Frontal cortex (tissue), 4 donors: ENCODE data around the gene GPR132. TPM values are rescaled to one million over a fixed set of nuclear protein-coding genes. Genes with fewer than 3 reads are reported as not detected.
"Not testable (repeated sequence)": the region's sequence is repeated elsewhere in the genome, so short reads cannot be mapped to it uniquely, and the experiment has no call there.

ENCODE experiments used
- DNase-seq, 2 donors: peaks; one replicate each; pipeline ENCODE4 v3.0.0; 2012; ENCODE audit warnings: low spot score in 2 of 2
- FAIRE-seq: peaks from 2 replicates; lab custom pipeline; 2012; peaks lifted over from hg19 to GRCh38; lab: Jason Lieb, UNC
- total RNA-seq: library from RNA; depleted of rRNA; stranded (reverse); fragments of >200 nt; gene quantifications from one replicate; pipeline ENCODE4 v1.2.3, GENCODE V29; 2014
- donor health status: control.
- donor health status: control.
- donor health status: control.

Gene GPR132, protein sequence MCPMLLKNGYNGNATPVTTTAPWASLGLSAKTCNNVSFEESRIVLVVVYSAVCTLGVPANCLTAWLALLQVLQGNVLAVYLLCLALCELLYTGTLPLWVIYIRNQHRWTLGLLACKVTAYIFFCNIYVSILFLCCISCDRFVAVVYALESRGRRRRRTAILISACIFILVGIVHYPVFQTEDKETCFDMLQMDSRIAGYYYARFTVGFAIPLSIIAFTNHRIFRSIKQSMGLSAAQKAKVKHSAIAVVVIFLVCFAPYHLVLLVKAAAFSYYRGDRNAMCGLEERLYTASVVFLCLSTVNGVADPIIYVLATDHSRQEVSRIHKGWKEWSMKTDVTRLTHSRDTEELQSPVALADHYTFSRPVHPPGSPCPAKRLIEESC
- total RNA-seq: 1.2 TPM

DNA sequence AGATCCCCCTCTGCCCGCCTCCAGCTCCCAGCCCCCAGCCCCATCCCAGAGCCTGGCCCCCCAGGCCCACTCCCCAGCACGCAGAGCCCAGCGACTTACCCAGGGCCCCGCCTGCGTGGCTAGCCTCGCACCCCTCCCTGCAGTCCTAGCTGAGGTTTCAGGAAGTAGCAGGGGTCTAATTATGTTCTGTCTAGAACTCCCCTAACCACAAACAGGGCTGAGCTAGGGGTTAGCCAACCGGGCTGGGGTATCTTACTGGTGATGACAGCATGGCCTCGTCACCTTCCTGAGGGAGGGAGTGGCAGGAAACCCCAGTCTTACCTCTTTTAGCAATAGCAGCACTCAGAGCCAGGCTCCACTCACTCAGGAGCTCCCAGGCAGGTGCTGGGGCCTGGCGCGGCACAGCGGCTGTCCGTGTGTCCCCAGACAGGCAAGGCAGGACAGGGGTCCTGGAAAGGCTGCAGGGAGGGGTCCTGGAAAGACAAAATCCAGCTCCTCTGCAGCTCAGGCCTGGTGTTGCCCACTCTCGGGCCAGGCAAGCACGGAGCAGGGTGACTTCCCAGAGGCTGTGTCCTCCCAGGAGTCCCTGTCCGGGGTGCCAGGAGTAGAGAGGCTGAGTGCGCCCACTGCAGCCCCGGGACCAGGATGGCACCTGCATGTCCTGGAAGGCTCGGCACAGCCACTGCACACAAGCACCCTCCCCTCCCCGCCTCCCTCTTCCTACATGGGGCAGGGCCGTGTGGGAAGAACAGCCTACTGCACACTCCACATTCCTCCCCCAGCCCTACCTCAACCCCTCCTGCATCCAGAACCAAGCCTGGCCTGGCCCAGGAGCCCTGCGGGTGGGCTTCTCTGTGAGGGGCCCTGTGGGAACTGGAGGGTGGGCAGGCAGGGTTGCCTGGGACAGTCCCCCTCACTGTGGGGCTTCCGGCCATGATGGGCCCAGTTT is at the start of gene GPR132:
Gene GPR132 (minus strand): TSS at position 151 of the 949 bp plus-strand sequence. CDS start 10,010 bp downstream, outside the sequence.
- DNase-seq (no peak), FAIRE-seq (no peak)

DNA sequence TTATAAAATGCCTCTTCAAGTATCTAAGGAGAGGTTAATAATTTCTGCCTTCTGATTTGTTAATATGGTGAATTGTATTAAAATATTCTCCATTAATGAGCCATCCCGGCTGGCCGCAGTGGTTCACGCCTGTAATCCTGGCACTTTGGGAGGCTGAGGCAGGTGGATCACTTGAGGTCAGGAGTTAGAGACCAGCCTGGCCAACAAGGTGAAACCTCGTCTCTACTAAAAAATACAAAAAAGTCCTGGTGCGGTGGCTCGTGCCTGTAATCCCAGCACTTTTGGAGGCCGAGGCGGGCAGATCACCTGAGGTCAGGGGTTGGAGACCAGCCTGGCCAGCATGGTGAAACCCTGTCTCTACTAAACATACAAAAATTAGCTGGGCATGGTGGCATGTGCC is 44.0 kb upstream of the GPR132 start:
- DNase-seq, FAIRE-seq: not testable (repeated sequence)

DNA sequence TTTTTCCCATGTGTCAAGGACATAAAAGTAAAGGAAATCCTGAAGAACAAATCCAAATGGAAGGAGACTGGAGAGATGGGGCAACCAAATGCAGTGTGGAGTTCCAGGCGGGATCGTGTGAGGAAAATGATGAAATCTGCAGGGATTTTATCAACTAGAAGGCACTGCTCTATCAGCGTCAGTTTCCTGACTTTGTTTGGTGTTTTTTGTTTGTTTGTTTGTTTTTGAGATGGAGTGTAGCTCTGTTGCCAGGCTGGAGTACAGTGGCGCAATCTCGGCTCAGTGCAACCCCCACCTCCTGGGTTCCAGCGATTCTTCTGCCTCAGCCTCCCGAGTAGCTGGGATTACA is 43.3 kb upstream of the GPR132 start:
- FAIRE-seq (no peak), DNase-seq (no peak)

DNA sequence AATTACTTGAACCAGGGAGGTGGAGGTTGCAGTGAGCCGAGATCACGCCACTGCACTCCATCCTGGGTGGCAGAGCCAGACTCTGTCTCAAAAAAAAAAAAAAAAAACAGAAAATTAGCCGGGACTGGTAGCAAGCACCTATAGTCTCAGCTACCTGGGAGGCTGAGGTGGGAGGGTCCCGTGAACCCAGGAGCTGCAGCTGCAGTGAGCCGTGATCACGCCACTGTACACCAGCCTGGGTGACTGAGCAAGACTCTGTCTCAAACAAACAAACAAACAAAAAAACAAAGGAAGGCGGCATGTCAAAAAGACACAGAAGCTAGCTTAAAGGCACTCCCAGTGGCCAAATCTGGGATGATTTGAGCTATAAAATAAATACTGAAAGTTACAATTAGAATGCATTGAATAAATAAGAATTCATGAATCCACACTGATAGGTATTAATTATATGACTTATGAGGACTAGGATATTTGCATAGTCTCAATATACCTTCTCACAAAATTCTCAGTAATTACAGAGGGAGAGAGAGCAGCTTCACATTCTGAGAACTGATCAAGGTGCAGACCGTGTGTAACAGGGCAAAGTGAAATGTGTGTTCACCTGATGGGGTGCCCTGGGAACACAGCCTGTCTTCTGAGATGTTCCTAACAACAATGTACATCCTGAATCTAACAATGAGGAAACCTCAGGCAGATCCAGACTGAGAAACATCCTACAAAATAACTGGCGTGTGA is 42.7 kb upstream of the GPR132 start:
- no peak for FAIRE-seq
- DNase-seq: no peak

DNA sequence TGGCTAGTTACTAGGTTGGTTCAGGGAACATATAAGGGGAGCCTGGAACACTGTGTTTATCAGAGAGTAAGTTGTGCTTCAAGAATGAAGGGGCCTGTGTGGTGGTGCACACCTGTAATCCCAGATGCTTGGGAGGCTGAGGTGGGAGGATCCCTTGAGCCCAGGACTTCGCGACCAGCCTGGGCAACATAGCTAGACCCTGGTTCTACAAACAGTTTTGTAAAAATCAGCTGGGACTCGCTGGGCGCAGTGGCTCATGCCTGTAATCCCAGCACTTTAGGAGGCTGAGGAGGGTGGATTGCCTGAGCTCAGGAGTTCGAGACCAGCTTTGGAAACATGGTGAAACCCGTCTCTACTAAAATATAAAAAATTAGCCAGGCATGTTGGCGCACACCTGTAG is 42.1 kb upstream of the GPR132 start:
- no peak for FAIRE-seq

DNA sequence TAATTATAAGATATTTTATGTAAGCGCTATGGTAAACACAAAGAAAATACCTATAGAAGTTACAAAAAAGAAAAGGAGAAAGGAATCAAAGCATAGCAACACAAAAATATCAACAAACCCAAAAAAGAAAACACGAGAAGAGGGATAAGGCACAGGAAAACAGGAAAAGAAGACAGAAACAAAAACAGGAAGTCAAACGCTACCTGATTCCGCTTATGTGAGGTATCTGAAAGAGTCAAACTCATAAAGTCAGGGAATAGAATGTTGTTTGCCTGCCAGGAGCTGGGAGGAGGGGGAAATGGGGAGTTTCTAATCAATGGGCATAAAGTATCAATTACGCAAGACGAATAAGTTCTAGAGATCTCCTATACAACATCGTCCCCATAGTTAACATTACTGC is 39.9 kb upstream of the GPR132 start:
- FAIRE-seq (no peak), DNase-seq (no peak)

More for the DNA sequence above, 42.1 kb upstream of the GPR132 start:
- no peak for DNase-seq

DNA sequence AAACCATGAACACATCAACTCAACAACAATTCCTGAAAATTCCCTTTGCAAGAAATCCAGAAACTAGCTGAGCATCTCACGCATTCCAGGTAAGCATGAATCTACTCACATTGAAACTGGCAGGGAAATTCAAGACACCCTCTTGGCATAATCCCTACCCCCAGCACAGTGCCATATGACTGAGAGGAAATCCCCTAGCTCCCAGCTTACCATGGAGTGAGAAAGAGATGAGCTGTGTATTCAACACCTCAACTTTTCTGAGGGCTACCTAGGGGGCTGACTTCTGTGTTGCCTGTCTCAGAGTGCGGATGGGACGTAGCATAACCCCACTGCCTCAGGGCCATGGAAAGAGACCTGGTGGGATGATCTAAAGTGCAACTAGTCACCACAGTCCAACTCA is 37.7 kb upstream of the GPR132 start:
- FAIRE-seq (no peak), DNase-seq (no peak)

DNA sequence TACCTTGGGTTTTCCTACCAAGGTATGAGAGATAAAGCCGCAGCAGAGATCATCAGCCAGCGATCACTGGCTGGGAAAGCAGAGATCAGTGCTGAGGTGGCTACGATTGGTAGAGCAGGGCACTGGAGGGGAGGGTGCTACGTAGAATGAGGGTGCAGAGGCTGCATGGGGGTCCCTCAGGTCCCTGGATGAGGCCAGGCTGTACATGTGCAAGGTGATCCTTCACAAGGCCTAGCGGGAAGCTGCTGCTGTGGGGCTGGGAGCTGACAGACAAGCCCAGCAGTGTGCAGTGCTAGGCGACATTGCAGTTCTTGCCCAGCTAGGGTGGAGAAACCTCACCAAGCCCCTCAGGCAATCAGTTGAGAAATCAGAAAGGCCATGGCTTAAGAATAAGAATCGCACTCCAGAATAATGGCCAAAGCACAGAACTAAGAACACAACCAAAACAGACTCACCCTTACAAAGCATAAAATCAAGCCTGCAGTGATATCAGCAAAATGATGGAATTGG is 37.2 kb upstream of the GPR132 start:
- FAIRE-seq: no peak
- DNase-seq: no peak

DNA sequence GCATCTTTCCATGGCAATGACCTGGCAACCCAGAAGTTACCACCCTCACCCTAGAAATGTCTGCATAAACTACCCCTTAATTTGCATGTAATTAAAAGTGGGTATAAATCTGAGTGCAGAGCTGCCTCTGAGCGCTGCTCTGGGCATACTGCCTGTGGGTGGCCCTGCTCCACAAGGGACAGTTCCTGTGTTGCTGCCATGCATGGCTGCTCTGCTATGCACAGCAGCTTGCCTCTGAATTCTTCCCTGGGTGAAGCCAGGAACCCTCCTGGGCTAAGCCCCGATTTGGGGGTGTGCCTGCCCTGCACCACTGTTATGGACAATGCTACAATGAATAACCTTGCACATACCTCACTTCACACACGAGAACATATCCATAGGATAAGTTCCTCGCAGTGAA is 35.7 kb upstream of the GPR132 start:
- FAIRE-seq (no peak), DNase-seq (no peak)

DNA sequence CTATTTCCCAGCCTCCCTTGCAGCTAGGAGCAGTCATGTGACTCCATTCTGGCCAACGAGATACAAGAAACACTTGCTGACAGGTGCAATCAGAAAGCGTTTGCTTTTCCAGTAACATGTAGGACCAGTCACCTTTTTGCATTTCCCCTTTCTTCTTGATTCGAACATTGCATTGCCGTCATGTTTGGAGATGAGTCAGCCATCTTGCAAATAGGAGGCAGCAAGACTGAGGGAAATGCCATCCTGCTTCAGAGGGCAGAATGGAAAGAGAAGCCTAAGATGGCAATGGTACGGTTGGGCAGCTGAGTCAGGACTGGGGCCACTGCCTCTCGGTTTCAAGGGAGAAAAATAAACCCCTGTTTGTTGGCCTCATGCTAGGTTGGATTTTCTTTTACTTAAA is 34.5 kb upstream of the GPR132 start:
- DNase-seq: no peak
- FAIRE-seq: no peak

DNA sequence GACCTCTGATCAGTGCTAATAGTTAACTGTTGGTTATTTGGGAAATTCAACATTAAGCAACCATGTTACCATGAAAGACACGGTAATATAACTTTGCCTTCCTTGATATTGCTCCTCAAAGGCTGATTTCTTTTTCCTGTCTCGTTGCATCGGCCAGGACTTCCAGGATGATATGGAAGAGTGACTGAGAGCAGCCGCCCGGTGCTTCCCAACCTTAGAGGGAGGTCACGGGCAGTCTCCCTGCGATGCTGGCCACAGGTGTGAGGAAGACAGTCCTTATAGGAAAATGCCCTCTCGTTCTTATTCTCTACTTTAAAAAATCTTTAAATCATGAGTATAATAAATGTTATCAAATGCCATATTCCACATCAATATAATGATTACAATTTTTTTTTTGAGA is 33.1 kb upstream of the GPR132 start:
- DNase-seq (no peak), FAIRE-seq (no peak)

DNA sequence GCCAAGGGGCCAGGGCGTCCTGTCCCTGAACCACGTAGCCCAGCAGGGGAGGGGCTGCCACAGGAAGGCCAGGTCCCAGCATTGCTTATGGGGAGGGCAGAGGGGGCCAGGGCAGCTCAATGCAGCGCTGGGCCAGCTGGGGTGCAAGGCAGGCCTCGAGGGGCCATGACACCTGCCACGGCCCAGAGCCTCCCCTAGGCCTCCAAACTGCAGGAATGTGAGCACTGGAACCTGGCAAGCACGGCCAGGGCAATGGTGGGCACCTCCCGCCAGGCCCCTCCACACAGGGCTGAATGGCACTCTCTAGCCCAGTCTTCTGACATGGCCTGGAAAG is 32.5 kb upstream of the GPR132 start:
- DNase-seq (no peak), FAIRE-seq (no peak)

DNA sequence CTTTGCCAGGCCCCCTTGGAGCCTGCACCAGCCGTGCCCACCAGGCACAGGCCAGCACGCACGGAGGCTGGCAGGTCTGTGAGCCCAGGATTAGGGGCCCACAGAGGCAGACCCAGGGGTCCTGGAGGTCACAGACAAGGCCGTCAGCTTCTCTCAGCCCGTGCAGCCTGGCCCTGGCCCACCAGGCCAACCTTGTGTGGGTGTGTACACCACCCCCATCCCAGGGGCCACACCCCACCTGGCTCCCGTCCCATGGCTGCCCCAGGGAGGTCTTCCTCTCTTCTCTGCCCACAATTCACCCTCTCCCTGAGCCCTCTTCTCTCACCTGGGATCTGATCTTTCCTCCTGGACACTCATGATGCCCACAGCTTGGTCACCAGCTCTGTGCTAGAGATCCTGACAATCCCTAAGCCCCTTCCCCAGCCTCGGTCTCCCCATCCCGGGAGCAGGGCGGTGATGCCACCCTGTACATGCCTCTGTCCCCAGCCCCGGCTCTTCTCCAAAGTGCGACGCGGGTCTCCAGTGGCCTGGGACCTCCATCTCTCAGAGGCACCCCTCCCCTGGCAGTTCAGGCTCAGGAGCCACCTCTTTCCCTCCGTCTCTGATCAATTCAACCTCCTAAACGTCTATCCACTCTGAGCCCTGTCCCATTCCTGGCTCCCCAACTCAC is 31.1 kb upstream of the GPR132 start:
- DNase-seq (no peak), FAIRE-seq (no peak)

DNA sequence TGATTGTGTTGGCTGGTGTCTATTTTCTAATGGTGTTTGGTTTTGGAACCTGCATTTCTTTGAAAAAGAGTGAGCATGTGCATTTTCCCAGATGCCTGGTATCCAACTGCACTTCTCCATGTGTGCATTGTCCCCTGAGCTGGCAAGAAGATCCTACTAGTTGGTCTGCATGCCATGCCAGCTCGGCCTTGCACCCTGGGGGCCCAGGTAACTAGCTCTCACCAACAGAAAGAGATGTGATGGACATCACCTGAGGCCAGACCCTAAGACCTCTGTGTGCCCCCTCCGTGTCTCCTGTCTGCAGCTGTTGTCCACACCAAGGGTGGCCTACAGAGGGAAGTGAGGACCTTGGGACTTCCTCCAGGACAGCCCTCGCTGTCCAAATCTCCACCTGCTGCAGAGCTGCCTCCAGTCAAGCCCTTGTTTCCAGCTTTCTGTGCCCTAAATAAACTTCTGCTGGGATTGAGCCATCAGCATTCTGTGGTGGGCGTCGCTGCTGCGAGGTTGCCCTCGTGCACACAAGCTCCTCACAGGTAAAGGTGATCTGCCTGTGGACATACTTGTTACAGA is 30.1 kb upstream of the GPR132 start:
- DNase-seq (no peak), FAIRE-seq (no peak)

DNA sequence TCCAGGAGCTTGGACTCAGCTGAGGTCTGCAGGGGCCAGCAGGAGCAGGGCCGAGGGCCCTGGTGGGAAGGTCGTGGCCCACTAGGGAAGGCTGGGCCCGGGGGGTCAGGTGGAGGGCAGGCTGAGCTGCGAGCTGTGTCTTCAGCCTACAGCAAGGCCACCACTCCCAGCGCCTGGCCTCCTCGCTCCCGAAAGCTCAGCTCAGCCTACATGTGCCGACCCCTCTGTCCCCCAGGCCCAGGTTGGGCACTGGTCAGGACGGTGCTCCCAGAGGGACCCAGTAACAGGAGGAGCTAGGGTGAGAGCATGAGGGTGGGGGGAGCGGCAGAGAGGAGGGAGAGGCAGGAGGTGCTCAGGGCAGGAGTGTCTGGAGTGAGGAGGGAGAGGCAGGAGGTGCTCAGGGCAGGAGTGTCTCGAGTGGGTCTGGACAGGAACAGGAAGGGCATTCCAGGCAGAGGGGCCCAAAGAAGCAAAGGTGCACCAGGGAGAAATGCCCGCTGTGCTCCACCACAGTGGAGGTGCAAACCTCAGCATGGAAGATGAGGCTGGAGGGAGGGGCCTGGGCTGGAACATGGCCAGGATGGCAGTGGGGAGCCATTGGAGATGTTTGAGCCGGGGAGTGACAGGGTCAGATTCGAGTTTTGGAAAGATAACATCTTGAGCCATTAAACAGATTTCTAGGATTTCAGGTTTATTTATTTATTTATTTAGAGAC is 29.1 kb upstream of the GPR132 start:
- FAIRE-seq (no peak), DNase-seq (peak in 1 of 2 donors; percentile 33)

DNA sequence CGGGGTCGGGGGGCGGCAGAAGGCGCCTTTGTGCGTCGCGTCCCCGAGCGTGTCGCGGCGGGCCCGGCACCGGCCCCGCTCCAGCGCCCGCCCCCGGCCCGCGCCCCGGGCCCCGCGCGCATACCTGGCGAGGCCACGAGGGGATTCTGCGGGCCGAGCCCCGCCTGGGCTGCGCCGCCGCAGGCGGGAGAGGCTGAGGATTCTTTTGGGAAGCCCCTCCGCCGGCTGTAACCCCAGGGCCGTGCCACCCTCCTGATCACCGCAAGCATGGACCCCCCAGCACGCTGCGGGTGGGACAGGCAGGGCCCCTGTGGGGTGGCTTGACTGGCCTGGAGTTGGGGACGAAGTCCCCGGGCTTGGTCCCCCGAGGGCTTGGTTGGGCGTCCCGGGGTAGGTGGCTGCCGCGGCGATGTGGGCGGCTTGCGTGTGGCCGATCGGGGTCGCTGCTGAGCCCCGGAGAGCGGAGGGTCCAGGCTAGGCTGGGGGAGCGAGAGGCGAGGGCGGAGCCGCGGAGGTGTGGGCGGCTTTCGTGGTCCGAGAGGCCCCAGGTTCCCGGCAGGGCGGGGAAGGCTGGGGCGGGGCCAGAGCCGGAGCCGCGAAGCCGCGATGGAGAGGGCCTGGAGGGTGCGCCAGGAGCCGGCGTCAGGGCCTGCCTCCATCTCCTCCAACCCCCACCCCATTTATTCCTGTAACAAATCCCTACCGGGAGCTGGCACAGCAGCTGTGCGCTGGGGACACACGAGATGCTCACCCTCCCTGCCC is 28.4 kb upstream of the GPR132 start:
- FAIRE-seq: no peak

DNA sequence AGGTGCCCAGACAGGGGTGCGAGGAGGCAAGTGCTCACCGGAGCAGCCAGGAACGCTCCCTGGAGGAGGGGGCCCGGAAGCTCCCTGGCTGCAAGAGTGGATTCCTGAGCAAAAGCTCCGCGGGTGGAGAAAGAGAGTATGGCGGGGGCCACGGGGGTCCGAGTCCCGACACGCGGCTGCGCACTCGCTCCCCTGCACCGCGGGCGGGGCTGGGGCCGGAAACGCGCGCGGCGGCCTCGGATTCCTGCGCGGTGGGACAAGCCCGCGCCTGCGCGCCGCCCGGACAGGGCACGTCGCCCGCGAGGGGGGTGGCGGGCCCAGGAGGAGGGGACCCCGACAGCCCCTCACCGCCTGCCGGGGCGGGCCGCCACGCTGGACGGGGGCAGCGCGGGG is 27.8 kb upstream of the GPR132 start:
- FAIRE-seq (no peak), DNase-seq (peak; percentile 72 to 77)

More for the DNA sequence above, 28.4 kb upstream of the GPR132 start:
- DNase-seq: peak; percentile 49 to 77
